Stimulated activated CD4-positive, alpha-beta T cell treated with anti-CD3 and anti-CD28 coated beads, Interleukin-1b, Interleukin-23, amount 100 ng/mL, for 4 hours (primary cell): ENCODE results near the gene IQUB.
"Not testable (repeated sequence)": the region's sequence is repeated elsewhere in the genome, so short reads cannot be mapped to it uniquely, and the experiment has no call there.

Experiments used
- DNase-seq, 2 donors: peaks; one replicate each; pipeline ENCODE4 v3.0.0-alpha.2; 2020; ENCODE audit warnings: low read depth in 2 of 2

The IQUB gene

DNA sequence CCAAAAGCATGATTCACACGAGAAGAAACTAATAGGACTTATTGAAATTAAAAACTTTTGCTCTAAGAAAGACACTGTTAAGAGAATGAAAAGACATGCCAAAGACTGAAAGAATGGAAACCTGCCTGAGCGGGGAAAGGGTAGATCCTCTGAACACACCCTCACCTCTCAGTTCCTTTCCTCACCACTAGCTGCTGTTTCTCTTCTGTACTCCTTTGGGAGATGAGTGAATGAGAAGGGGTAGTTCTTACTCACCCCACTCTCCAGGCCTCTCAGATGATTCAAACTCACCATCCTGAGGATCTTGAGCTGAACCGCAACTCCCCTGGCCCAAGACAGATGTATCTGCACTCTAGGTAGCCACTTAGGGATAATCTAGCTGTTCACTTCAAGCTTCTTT lies 41.9 kb downstream of the IQUB start:
- no peak for DNase-seq

DNA sequence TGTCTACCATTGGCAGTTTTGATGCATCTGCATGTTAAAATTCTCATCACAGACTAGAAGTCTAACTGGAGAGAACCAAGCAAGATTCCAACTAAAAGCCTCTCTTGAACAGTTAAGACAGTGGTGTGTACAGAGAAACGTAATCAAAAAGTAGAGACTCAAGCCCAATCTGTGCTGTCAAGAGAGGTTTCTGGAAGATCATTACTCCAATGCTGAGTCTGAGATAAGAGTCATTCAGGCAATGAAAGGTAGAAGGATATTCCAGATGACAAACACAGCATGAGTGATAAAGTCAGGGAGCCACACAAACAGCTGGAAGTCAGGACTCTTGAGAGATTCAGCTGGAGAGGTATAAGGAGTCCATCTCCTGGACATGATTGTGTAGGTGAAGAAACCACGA lies 48.7 kb downstream of the IQUB start:
- DNase-seq: no peak

DNA sequence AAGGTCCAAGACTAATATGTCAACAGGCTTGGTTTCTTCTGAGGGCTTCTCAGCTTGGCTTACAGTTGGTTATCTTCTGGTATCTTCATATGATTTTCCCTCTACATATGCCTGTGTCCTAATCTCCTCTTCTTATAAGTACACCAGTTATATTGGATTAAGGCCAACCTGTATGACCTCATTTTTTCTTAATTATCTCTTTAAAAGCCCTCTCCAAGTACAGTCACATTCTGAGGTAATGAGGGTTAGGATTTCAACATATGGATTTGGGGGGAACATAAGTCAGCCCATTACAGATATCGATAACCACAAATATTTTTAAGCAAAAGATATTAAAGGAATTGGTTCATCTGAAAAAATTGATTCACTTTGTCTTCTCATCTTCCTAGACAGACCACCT lies 49.2 kb downstream of the IQUB start:
- DNase-seq: no peak

DNA sequence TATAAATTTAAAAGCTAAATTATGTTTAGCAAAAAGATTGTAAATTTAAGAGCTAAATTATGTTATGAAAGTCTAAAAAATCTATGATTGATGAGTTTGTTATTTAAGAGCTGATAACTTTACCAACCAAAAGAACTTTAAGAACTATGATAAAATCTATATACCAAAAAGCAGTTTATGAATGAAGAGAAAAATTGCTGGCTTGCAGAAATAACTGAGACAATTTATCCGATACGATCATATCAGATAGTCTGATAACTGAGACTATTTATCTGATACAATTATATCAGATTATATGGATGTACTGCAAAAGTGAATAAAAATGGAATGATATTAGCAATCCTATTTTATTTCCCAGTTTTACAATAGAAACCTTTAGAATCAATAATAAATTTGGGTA lies 50.2 kb downstream of the IQUB start:
- no peak for DNase-seq

DNA sequence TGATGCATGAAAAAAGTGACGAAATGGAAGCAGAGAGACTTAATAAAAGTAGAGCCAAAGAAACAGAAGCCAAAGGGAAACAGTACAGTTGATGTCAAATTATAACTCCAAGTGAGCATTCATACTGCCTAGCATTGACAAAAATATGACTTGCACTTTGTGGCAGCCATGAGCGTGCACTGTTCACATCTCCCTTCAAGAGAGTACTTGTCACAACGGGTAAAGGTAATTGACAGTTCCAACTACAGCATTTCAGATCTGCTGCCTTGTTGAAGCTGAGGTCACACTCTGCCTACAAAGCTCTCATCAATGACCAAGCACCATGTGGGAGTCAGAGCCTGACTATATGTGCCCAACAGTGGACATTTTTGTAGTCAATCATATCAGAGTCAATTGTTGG lies 54.3 kb downstream of the IQUB start:
- DNase-seq: no peak

DNA sequence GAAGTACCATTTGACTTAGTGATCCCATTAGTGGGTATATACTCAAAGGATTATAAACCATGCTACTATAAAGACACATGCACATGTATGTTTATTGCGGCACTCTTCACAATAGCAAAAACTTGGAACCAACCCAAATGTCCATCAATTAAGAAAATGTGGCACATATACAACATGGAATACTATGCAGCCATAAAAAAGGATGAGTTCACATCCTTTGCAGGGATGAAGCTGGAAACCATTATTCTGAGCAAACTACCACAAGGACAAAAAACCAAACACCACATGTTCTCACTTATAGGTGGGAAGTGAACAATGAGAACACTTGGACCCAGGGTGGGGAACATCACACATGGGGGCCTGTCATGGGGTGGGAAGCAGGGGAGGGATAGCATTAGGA lies 56.3 kb downstream of the IQUB start:
- not testable (repeated sequence) for DNase-seq

DNA sequence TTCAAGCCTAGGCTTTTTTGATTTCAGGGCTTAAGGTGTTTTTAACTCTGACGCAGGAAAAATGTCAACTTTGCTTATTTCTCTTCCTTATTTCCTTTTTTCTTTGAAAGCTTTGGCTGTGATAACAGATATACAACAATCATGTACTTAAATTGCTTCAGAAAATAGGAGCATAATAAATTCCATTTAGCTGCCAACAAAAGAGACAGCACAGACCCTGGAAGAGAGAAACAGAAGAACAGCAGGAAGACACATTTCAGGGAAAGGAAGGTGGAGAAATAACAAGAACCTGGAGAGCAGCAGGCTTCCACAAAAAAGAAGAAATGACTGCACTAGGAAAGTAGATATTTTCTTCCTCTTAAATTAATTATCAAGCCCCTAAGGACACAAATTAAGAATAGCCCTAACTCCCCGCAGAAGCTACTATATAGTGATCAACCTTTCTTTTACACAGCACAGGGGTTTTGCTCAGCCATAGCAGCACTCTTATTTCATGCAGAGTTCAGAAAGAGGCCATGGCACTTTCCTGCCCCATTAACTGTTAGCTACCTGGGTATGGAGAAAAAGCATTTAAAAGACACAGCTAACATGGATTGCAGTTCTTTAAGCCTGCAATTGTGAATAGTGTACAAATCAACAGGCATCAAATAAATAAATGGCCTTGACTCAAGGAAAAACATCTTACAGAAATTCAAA lies 61.5 kb downstream of the IQUB start:
- no peak for DNase-seq

DNA sequence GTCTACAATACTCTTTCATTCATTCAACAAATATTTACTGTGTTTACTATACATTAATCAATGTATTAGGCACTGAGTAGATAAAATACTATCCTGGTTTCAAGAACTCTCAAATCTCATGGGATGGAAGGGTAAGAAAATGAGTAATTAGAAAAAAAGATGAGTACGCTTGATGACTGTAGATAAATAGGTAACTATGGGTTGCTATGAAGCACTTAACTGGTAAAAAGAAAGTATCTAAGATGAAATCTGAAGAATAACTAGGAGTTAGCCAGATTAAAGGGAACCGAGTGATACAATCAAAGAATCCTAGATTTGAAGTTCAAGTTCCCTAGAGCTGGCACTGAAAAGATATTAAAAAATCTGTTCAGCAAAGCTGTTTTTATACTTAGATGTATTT lies 62.1 kb downstream of the IQUB start:
- DNase-seq: no peak

DNA sequence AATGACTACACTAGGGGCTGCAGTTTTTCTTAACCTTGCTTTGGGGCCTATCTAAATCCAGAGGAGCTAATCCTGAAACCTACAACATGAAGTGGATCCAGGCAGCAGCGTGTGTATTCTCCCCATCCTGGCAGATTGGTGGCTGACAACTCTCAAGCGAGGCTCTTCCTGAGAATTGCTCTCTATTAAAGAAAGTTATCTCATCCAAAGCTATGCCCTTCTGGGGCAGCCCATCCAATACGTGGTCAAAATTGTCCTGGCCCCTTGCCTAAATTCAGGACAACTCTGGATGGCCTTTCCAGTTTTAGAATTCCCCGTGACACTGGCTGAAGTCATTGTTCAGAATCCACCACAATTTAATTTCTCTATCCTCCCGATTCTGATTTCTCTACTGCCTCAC lies 66.1 kb downstream of the IQUB start:
- DNase-seq: no peak

DNA sequence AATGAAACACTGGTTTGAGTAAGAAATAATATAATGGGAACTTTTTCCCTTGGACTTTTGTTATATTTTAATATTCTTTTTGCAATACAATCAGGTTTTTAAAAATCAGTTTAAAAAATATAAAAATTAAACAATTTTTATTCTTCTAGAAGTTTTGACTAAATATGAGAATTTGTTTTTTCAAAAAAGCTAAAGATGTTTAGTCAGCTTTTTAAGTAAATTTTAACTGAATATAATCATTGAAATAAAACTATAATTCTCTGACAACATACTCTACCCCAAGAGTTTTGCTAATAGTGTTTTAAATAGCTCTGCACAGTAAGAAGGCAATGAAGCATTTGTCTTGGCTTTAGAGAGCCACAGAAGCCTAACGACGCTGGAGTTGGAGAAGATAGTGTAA lies 70.5 kb downstream of the IQUB start:
- DNase-seq: no peak

DNA sequence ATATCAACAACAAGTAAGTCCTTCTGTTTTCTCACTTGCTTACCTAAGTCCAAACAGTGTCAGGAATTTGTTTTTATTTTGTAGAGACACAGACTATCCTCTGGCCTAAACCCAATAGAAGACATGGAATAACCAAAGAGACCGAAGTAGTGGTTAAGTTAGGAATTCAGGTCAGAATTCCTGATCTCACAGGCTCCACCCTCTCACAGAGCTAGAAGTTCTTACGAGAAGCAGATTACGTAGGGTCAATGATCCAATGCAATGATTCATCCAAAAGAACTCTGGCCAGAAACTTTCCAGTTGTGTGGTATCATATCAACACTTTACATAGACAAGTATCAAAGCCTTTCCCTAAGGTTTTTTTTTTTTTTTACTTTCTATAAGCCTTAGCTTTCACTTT lies 73.8 kb downstream of the IQUB start:
- DNase-seq: no peak

DNA sequence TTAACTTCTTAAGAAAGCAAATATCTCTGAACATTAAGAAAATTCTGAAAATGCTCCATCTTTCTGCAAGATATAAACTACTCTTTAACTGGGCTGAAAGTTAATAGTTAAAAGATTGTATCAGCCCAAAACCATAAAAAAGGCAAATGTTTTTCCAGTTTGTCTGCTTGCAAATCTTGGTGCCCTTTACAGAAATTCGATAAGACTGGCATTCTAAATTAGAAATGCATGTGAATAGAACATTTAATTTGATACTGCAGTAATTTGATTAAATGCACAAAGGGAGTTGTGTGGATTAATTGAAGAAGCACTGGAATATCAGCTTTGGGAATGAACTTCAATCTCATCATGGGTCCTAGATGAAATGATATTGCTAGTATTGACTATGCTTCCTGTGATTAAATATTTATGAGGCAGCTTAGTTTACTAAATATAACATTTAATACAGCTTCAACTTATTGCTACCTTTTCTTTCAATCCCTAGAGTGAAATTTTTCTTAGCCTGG lies 78.4 kb downstream of the IQUB start:
- DNase-seq: no peak

DNA sequence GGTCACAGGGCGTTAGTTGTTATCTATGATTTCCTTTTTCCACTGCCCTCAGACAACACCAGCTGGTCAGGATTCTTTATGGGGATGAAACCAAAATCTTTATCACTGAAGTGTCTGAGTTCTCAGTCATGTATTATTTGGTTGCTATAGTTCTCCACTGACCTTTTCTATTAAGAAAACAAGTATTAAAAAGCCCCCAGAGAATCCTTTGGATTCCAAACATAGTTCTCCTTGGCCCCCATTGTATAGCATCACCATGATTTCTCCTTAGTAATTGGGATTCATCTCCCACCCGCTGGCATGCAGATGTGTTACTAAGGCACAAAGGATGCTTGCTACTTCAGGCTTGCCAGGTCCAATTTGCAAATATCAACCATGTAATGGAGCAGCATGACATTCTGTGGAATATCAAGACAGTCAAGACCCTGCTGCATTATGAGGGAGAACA lies 94.3 kb downstream of the IQUB start:
- no peak for DNase-seq

DNA sequence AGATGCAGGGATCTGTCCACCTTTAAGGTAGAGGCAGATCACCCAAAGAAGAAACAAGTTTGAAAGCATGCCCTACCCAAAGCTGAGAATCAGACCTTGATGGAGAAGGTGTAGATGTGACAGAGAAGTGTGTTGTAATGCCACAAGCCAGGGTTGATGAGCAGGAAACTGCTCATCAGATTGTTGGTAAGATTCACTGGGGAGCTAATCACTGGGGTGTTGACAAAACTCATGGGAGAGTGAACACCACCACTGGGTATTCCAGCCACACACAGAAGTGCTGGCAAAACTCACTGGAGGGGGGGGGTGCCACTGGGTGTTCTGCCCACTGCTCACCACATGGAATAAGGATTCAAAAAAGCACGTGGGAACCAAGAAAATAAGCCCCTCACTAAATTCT lies 95.2 kb downstream of the IQUB start:
- no peak for DNase-seq

DNA sequence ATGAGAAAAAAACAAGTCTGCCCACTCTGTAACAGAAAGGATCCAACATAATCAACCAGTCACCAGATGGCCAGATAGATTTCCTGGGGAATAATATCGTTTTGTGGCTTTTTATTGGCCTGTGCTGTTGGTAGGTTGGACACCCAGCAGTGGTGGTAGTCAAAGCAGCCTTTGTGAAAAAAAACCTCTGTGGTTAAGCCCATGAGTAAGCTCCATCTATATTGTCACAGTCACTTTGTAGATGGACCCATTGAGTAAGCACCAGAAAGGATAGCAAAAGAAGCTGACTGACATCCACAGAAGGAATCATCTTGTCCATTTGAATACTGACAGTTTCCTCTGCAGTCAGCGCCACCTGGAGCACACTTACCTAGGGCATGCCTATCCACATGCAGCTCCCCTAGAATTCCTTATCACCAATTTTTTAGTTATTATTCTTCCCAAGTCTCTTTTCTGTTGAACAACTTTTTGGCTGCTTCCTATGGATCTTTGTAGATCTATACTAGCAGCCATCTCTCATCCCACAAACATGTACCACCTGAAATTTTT lies 96.9 kb downstream of the IQUB start:
- DNase-seq: no peak

DNA sequence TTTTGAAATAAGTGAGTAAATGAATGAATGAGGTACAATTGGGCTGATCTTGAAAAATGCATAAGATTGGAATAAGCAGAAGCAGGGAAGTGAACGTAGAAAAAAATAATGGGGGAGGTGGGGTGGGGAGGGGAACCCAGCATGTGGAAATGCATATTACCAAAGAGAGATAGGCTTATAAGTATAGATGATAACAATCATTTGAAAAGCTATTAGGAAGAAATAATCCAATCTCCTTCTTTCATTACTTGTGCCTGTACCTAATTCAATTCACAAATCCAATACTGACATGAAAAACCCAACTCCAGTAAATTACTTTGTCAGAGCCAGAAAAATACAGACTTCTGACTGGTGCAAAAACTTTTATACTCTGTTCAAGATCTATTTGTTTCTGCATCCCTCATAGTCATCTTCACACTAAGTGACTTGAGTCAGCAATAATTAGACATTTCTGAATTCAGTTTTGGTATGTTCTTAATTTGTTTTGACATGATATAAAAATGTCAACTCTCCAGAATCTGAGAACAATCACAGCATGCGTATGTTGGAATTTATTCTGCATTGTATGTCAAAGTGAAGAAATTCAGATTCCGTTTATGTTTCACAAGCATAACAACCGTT lies 99.2 kb downstream of the IQUB start:
- no peak for DNase-seq

DNA sequence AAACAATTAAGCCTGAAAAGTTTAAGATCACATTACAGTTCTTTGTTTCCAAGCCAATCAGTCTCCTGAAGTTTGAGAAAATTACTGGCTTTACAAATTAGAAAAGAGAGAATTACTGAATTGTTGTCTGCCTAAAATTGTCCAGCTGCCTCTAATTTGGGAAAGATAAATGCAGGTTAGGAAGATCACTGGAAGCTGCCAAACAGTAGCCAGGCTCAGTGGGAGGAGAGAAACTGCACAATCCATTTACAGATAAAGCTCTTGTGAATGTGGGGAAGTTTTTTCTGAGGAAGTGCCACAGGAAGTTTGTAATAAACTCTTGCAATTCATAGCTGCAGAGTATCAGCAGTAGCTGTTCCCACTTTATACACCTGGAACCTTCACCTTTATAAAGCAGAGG lies 100.7 kb downstream of the IQUB start:
- no peak for DNase-seq

DNA sequence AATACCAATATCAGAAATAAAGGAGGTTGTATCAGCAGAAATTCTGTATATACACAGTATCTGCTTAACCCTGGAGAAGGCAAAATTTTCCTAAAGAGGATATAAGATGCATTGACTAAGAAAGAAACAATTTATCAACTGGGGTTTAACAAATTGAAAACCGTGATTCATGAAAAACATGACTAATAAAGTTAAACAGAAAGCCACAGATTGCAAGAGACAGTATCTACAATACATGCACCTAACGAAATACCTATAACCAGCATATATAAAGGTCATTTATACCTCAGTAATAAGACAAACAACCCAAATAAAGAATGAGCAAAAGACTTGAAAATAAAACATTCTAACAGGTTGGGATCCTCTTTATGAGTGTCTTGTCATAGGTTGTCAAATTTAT lies 101.8 kb downstream of the IQUB start:
- no peak for DNase-seq

DNA sequence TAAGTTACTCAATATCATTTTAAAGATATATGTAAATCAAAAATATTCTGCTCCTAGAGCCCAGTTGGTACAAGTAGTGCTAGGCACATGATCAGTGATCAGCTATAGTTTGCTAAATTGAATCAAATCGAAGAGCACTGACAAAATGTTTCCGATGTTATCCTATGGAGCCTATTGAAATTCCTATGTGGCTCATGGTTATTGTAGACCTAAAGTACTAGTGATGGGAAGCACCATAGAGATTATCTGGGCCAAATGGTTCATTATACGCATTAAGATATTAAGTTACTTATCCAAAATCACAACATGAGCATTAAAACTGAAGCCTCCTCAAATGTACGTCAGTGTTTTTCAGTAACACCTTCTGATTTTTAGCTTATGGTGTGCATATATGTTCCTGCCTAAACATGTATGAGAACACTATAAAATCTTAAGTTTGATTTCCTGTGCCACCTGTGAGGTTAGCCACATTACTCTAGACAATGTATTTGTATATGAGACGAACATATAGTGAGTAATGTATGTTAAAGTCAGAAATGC lies 103.2 kb downstream of the IQUB start:
- no peak for DNase-seq

DNA sequence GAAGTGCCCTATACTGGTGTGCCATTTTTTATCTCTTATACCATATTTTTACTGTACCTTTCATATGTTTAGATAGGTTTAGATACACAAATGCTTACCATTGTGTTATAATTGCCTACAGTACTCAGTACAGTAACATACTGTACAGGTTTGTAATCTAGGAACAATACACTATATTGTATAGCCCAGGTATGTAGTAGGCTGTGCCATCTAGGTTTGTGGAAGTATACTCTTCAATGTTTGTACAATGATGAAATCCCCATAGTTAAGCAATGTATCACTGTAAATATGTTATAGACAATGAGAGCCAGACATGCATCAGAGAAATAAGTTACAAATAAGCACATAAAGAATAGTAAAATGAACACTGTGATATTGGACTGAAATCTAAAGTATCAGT lies 109.1 kb downstream of the IQUB start:
- no peak for DNase-seq

DNA sequence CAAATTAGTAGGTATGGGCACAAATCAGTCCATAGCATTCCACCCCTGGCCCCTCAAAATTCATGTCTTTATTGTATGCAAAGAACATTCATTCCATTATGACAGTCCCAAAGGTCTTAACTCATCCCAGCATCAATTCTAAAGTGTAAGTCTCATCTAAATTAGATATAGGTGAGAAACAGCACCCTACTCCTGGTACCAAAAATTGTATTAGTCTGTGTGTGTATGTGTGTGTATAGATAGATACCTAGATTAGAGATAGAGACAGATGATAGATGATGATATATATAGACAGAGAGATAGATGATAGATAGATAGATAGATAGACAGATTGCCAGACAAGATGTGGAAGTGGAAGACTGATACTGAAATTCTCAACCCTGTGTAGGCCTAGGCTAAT lies 109.9 kb downstream of the IQUB start:
- no peak for DNase-seq

DNA sequence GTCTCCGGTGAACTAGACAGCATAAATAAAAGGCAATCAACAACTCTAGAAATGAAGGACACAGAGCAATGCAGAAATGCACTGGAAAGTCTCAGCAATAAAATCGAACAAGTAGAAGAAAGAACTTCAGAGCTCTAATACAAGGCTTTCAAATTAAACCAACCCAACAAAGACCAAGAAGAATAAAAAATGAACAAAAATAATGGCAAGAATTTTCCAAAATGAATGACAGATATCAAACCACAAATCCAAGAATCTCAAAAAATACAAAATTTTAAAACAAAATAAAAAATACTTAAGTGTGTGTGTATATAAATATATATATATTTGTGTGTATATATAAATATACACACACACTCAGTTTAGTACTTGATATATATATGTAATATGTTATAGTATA lies 110.8 kb downstream of the IQUB start:
- DNase-seq: no peak

DNA sequence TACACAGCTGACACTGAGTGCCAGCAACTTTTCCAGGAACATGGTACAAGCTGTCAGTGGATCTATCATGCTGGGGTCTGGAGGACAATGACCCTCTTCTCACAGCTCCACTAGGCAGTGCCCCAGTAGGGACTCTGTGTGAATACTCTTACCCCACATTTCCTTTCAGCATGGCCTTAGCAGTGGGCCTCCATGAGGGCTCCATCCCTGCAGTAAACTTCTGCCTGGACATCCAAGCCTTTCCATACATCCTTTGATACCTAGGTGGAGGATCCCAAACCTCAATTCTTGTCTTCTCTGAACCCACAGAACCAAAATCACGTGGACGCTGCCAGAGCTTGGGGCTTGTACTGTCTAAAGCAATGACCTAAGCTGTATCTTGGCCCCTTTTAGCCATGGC lies 116.8 kb downstream of the IQUB start:
- DNase-seq: no peak
